Measurements from ENCODE around the gene GAB1.

Gene GAB1

GRCh38 chr4:143498021-143498420 lies 161.3 kb downstream of the GAB1 start:
- DNase-seq: no peak

- no peak for DNase-seq
Observed at GRCh38 chr4:143502231-143502630, 165.6 kb downstream of the GAB1 start.

GRCh38 chr4:143506031-143506430 lies 169.4 kb downstream of the GAB1 start:
- no peak for DNase-seq

GRCh38 chr4:143511906-143512305 lies 175.2 kb downstream of the GAB1 start:
- DNase-seq: no peak

GRCh38 chr4:143512978-143513313 lies 176.3 kb downstream of the GAB1 start:
- no peak for DNase-seq

GRCh38 chr4:143513314-143514168 lies 176.9 kb downstream of the GAB1 start, which contains the start of gene SMARCA5:
Gene SMARCA5 (plus strand): TSS chr4:143513702. CDS start chr4:143513925, 223 bp downstream.
- DNase-seq: peak; percentile 100

GRCh38 chr4:143514169-143514495 lies 177.5 kb downstream of the GAB1 start:
- no peak for DNase-seq

GRCh38 chr4:143514497-143514896 lies 177.8 kb downstream of the GAB1 start:
- peak; percentile 79 for DNase-seq

- no peak for DNase-seq
Observed at GRCh38 chr4:143514901-143515300, 178.2 kb downstream of the GAB1 start.

- no peak for DNase-seq
Observed at GRCh38 chr4:143515905-143516304, 179.2 kb downstream of the GAB1 start.

- no peak for DNase-seq
Observed at GRCh38 chr4:143517764-143518163, 181.1 kb downstream of the GAB1 start.
